ENCODE measurements around the gene GSN.

Gene GSN

GRCh38 chr9:121364886-121365285, 96.9 kb downstream of the GSN start:
- ChIA-PET CTCF (interaction anchor here (1.0 to 3.9 kb wide), 7 partner anchors 8 to 67 kb away, joined by 3 to 34 read pairs (median 3); no protein-coding TSS in a partner anchor), POLR2A (no interaction called here)
- DNase-seq (ENCODE audit: low read depth, low spot score), result no peak
- H3K4me3 ChIP-seq (ENCODE audit: low read depth, low read length), result no peak overlapping the region
- no peak for TF ChIP-seq CTCF (IDR thresholded peaks at IDR 0.05; ENCODE audit: insufficient read depth, low read length, missing control alignments)

DNA sequence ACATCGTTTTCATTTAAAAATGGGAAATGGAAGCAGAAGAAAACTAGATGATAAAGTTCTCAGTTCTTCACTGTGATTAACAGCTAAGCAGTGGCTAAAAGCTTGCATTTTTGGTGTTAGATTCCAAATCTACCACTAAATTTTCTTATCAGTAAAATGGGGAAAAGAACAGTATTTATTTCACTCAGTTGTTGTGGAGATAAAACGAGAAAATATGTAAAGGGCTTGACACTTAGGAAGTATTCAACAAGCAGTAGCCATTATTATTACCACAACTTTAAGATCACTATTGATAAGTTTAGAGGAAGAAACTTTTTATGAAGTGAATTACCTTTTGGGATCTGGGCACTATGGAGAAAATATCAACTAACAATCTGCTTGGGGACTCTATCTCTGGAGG, 97.6 kb downstream of the GSN start:
- DNase-seq (ENCODE audit: low read depth, low spot score), result no peak
- TF ChIP-seq CTCF (IDR thresholded peaks at IDR 0.05; ENCODE audit: insufficient read depth, low read length, missing control alignments), result no peak
- POLR2A ChIA-PET, result no interaction called here
- CTCF ChIA-PET, result interaction anchor here (1.0 to 3.9 kb wide), 4 partner anchors 8 to 46 kb away, joined by 3 to 34 read pairs (median 4); no protein-coding TSS in a partner anchor
- H3K4me3 ChIP-seq (ENCODE audit: low read depth, low read length), result no peak overlapping the region

GRCh38 chr9:121366611-121367192, 98.7 kb downstream of the GSN start:
- DNase-seq (ENCODE audit: low read depth, low spot score), result no peak
- ChIA-PET CTCF (interaction anchor here (1.0 to 2.2 kb wide), 4 partner anchors 9 to 88 kb away, joined by 3 to 13 read pairs (median 4); no protein-coding TSS in a partner anchor), POLR2A (no interaction called here)
- H3K4me3 ChIP-seq (ENCODE audit: low read depth, low read length), result no peak overlapping the region
- TF ChIP-seq CTCF (IDR thresholded peaks at IDR 0.05; ENCODE audit: insufficient read depth, low read length, missing control alignments), result no peak

- DNase-seq (ENCODE audit: low read depth, low spot score), result no peak
- peak overlapping the region; percentile 21 for H3K4me3 ChIP-seq (ENCODE audit: low read depth, low read length)
- no peak for TF ChIP-seq CTCF (IDR thresholded peaks at IDR 0.05; ENCODE audit: insufficient read depth, low read length, missing control alignments)
- POLR2A ChIA-PET, result no interaction called here
- CTCF ChIA-PET, result interaction anchor here (0.8 to 2.2 kb wide), 4 partner anchors 9 to 154 kb away, joined by 3 to 13 read pairs (median 4); no protein-coding TSS in a partner anchor
Observed at GRCh38 chr9:121367306-121368137, 99.6 kb downstream of the GSN start.

GRCh38 chr9:121368138-121368522, 100.2 kb downstream of the GSN start:
- CTCF ChIA-PET, result interaction anchor here (0.8 to 2.2 kb wide), 2 partner anchors 48 to 155 kb away, joined by 3 to 13 read pairs; no protein-coding TSS in a partner anchor
- POLR2A ChIA-PET, result no interaction called here
- DNase-seq (ENCODE audit: low read depth, low spot score), result no peak
- TF ChIP-seq CTCF (IDR thresholded peaks at IDR 0.05; ENCODE audit: insufficient read depth, low read length, missing control alignments), result no peak
- H3K4me3 ChIP-seq (ENCODE audit: low read depth, low read length), result peak overlapping the region; percentile 46

- CTCF ChIA-PET, result interaction anchor here (0.9 to 1.4 kb wide), 5 partner anchors 9 to 155 kb away, joined by 3 to 11 read pairs (median 4); no protein-coding TSS in a partner anchor
- H3K4me3 ChIP-seq (ENCODE audit: low read depth, low read length), result peak overlapping the region; percentile 82
- POLR2A ChIA-PET, result interaction anchor here (0.7 to 0.8 kb wide), 2 partner anchors 8 to 29 kb away, joined by 3 to 4 read pairs; no protein-coding TSS in a partner anchor
- no peak for DNase-seq (ENCODE audit: low read depth, low spot score)
- TF ChIP-seq CTCF (IDR thresholded peaks at IDR 0.05; ENCODE audit: insufficient read depth, low read length, missing control alignments), result no peak
Observed at GRCh38 chr9:121368745-121369144, 100.8 kb downstream of the GSN start.
